Measurements from ENCODE around the gene GNB4. TPM values are rescaled to one million over a fixed set of nuclear protein-coding genes. Genes with fewer than 3 reads are reported as not detected.

The GNB4 gene
- total RNA-seq, 2 experiments from 2014 or later = 0.41 to 0.56 TPM

GRCh38 chr3:179418610-179419009 is 32.7 kb downstream of the GNB4 start:
- Mint-ChIP-seq H3K27ac (no peak overlapping the region), H3K36me3 (ENCODE audit: low read depth) (no peaks in the 10 kb centered on the region), H3K4me1 (ENCODE audit: low read depth) (no peaks in the 10 kb centered on the region), H3K27me3 (no peaks in the 10 kb centered on the region), H3K4me3 (no peak overlapping the region), H3K9me3 (no peaks in the 10 kb centered on the region)
- ATAC-seq (ENCODE audit: poor library complexity) (no peak), DNase-seq (no peak)
- ChIA-PET POLR2A (interaction anchor here (0.6 kb wide), 1 partner anchor 26 kb away, joined by 3 read pairs; no protein-coding TSS in a partner anchor), CTCF (no interaction called here)
- Histone ChIP-seq H3K4me1 (ENCODE audit: insufficient read depth, low read length) (no peaks in the 10 kb centered on the region), H3K9me3 (ENCODE audit: control insufficient read depth in 1 of 2, insufficient read depth in 1 of 2, low read length in 2 of 2) (no peaks in the 10 kb centered on the region), H3K27ac (ENCODE audit: low read depth in 1 of 2, low read length in 2 of 2) (no peak overlapping the region), H3K4me3 (ENCODE audit: low read length) (no peak overlapping the region), H3K36me3 (ENCODE audit: insufficient read depth, low read length) (no peaks in the 10 kb centered on the region), H3K27me3 (ENCODE audit: control insufficient read depth in 1 of 2, insufficient read depth in 2 of 2, low read length in 2 of 2) (no peaks in the 10 kb centered on the region)
- intact Hi-C loops (cut with DNase I, micrococcal nuclease) = no loop called here
- no peak for TF ChIP-seq CTCF (IDR thresholded peaks at IDR 0.05)

DNA sequence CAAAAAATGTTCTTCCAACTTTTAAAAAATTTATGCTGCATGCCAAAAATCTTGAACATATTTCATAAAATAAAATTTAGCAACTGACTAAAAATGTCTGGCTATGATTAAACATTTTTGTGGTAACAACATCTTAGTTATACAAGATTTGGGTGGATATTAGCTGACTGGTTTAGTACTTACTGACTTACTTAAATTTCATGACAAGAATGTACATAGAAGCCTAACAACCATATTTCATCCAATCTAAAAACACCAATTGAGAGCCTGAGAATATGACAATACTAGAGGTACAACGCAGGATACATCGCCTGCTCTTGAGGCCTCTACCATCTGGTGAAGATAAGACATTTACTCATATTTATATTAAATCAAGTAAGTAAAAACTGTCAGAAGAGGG is 34.6 kb downstream of the GNB4 start:
- CTCF ChIA-PET = no interaction called here
- Mint-ChIP-seq H3K27ac (no peak overlapping the region), H3K4me3 (no peak overlapping the region), H3K4me1 (ENCODE audit: low read depth) (no peaks in the 10 kb centered on the region), H3K36me3 (ENCODE audit: low read depth) (no peaks in the 10 kb centered on the region), H3K9me3 (no peaks in the 10 kb centered on the region), H3K27me3 (no peaks in the 10 kb centered on the region)
- no peak for TF ChIP-seq CTCF (IDR thresholded peaks at IDR 0.05)
- intact Hi-C loops (cut with DNase I, micrococcal nuclease) = no loop called here
- H3K27me3 ChIP-seq (ENCODE audit: control insufficient read depth in 1 of 2, insufficient read depth in 2 of 2, low read length in 2 of 2) = no peaks in the 10 kb centered on the region
- DNase-seq (no peak), ATAC-seq (ENCODE audit: poor library complexity) (no peak)
- no peak overlapping the region for H3K27ac ChIP-seq (ENCODE audit: low read depth in 1 of 2, low read length in 2 of 2)
- no peak overlapping the region for H3K4me3 ChIP-seq (ENCODE audit: low read length)
- H3K9me3 ChIP-seq (ENCODE audit: control insufficient read depth in 1 of 2, insufficient read depth in 1 of 2, low read length in 2 of 2) = no peaks in the 10 kb centered on the region
- H3K4me1 ChIP-seq (ENCODE audit: insufficient read depth, low read length) = no peaks in the 10 kb centered on the region
- POLR2A ChIA-PET = no interaction called here
- no peaks in the 10 kb centered on the region for H3K36me3 ChIP-seq (ENCODE audit: insufficient read depth, low read length)

DNA sequence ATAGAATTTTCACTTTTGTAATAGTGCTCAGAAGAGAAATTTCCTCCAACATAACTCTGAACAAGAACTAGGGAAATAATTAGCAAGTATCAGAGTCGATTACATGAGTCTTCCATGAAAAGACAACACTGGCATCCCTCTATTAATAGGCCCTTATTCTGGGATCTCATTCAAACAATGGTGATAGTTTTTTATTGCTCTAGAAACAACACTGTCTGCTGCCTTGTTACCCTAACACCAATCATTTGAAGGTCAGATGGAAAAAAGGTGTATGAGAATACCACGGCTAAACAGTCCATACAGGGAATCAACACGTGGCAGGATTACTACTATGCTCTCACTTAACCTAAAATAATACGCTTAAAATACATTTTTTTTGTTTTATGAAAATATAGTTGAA is 35.9 kb downstream of the GNB4 start:
- Mint-ChIP-seq H3K4me3 (no peak overlapping the region), H3K27ac (no peak overlapping the region), H3K27me3 (no peaks in the 10 kb centered on the region), H3K9me3 (no peaks in the 10 kb centered on the region), H3K36me3 (ENCODE audit: low read depth) (no peaks in the 10 kb centered on the region), H3K4me1 (ENCODE audit: low read depth) (no peaks in the 10 kb centered on the region)
- Histone ChIP-seq H3K4me3 (ENCODE audit: low read length) (no peak overlapping the region), H3K4me1 (ENCODE audit: insufficient read depth, low read length) (no peaks in the 10 kb centered on the region), H3K27me3 (ENCODE audit: control insufficient read depth in 1 of 2, insufficient read depth in 2 of 2, low read length in 2 of 2) (no peaks in the 10 kb centered on the region), H3K36me3 (ENCODE audit: insufficient read depth, low read length) (no peaks in the 10 kb centered on the region), H3K27ac (ENCODE audit: low read depth in 1 of 2, low read length in 2 of 2) (no peak overlapping the region), H3K9me3 (ENCODE audit: control insufficient read depth in 1 of 2, insufficient read depth in 1 of 2, low read length in 2 of 2) (no peaks in the 10 kb centered on the region)
- no peak for DNase-seq
- no peak for ATAC-seq (ENCODE audit: poor library complexity)
- ChIA-PET CTCF (no interaction called here), POLR2A (no interaction called here)
- intact Hi-C loops (cut with DNase I, micrococcal nuclease) = no loop called here
- no peak for TF ChIP-seq CTCF (IDR thresholded peaks at IDR 0.05)
